Right renal pelvis (tissue), 4 donors: Measurements from ENCODE around the gene ELOVL1. TPM values are rescaled to one million over a fixed set of nuclear protein-coding genes. Genes with fewer than 3 reads are reported as not detected.

ENCODE experiments used
- polyA plus RNA-seq, 4 donors: library from polyadenylated mRNA; unstranded; fragments of 120-200 nt; gene quantifications; one replicate each; pipeline ENCODE4 v1.2.1, GENCODE V29; 2013; ENCODE audit not compliant: insufficient read length in 4 of 4

Gene ELOVL1
- polyA plus RNA-seq, 4 donors, result 81.0 to 94.4 (median 86.9) TPM

Other genes starting within 250 kb of the ELOVL1 start
- 10 to 100 TPM; 72.7 to 79.2 (median 74.3) TPM for gene EBNA1BP2, start 195.7 kb downstream of the ELOVL1 start, polyA plus RNA-seq
- 1 to 10 TPM; 2.9 to 4.1 (median 3.6) TPM for gene CFAP57, start 195.7 kb downstream of the ELOVL1 start, polyA plus RNA-seq
- gene TMEM125, start 98.0 kb downstream of the ELOVL1 start, polyA plus RNA-seq, result 10 to 100 TPM; 13.4 to 17.1 (median 15.7) TPM
- 10 to 100 TPM; 26.2 to 30.6 (median 28.8) TPM for gene C1orf210, start 82.4 kb downstream of the ELOVL1 start, polyA plus RNA-seq
- 10 to 100 TPM; 48.1 to 59.1 (median 54.7) TPM for gene TIE1, start 67.0 kb downstream of the ELOVL1 start, polyA plus RNA-seq
- gene MPL, start 30.2 kb downstream of the ELOVL1 start, polyA plus RNA-seq, result under 1 TPM; 0.11 to 0.84 (median 0.50) TPM
- 10 to 100 TPM; 35.9 to 42.6 (median 38.4) TPM for gene CDC20, start 9.0 kb downstream of the ELOVL1 start, polyA plus RNA-seq
- 10 to 100 TPM; 39.3 to 43.1 (median 41.2) TPM for gene MED8, start 21.8 kb upstream of the ELOVL1 start, polyA plus RNA-seq
- gene SZT2, start 21.9 kb upstream of the ELOVL1 start, polyA plus RNA-seq, result 10 to 100 TPM; 17.8 to 22.7 (median 20.2) TPM
- gene HYI, start 85.9 kb upstream of the ELOVL1 start, polyA plus RNA-seq, result 10 to 100 TPM; 35.1 to 39.1 (median 37.9) TPM
- 100 to 1,000 TPM; 203 to 222 (median 211) TPM for gene PTPRF, start 162.9 kb upstream of the ELOVL1 start, polyA plus RNA-seq